IPS DF 4.7 (cell line): ENCODE results near the gene HOXD13.

Source experiments
- DNase-seq: peaks from one replicate; pipeline ENCODE4 v3.0.0-alpha.2; 2013; ENCODE audit warnings: low spot score; ENCODE audit errors: extremely low read depth

Gene HOXD13

DNA sequence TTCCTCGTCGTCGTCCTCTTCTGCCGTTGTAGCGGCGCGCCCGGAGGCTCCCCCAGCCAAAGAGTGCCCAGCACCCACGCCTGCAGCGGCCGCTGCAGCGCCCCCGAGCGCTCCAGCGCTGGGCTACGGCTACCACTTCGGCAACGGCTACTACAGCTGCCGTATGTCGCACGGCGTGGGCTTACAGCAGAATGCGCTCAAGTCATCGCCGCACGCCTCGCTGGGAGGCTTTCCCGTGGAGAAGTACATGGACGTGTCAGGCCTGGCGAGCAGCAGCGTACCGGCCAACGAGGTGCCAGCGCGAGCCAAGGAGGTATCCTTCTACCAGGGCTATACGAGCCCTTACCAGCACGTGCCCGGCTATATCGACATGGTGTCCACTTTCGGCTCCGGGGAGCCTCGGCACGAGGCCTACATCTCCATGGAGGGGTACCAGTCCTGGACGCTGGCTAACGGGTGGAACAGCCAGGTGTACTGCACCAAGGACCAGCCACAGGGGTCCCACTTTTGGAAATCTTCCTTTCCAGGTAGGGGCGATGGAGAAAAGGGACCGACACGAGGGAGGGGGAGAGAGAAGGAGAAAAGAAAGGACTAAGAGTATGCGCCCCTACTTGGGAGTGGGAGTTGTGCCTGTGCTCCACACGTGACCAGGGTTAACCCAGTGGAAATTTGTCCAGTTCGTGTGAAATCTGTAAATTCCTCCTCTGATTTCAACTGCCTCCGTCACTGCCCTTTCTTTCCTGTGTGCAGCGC, 800 bp downstream of the HOXD13 start:
- DNase-seq = no peak

DNA sequence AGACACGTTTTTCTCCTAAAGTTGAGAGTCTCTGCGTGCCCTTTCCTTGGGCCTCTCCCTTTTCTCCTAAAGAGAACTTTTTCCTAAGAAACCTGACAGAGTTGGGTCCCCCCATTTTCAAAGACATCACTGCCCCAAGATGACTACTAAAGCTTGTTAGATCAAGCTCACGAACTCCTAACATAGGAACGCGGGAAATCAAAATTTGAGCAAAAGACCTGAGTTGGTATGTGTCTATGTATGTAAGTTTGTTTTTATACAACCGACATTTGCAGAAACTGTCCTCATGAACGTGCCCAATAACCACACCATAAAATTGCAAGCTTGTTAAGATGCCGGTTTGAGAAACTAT, 1.4 kb downstream of the HOXD13 start:
- no peak for DNase-seq

DNA sequence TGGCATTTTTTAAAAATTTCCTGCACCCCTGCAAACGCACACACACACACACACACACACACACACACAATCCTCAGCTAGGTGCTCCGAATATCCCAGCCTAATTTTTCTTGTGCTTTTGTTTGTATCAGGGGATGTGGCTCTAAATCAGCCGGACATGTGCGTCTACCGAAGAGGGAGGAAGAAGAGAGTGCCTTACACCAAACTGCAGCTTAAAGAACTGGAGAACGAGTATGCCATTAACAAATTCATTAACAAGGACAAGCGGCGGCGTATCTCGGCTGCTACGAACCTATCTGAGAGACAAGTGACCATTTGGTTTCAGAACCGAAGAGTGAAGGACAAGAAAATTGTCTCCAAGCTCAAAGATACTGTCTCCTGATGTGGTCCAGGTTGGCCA, 1.8 kb downstream of the HOXD13 start:
- DNase-seq = no peak

DNA sequence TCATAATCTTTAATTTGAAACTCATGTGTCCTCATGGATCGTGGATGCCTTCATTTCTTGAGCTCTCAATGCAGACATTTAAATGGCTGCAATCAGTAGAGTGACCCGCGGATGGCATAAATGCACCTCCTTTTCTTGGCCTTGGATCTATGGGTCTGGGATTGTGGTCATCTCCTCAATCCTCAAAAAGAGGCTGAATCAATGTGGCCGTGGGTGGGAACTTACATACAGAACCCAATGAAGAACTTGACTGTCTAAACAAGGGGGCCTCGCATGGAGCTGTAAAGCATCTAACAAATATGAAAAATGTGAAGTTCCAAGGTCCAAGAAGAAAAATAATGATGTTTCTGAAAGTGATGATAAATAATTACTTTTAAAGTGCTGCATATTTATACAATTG, 2.9 kb downstream of the HOXD13 start:
- no peak for DNase-seq

DNA sequence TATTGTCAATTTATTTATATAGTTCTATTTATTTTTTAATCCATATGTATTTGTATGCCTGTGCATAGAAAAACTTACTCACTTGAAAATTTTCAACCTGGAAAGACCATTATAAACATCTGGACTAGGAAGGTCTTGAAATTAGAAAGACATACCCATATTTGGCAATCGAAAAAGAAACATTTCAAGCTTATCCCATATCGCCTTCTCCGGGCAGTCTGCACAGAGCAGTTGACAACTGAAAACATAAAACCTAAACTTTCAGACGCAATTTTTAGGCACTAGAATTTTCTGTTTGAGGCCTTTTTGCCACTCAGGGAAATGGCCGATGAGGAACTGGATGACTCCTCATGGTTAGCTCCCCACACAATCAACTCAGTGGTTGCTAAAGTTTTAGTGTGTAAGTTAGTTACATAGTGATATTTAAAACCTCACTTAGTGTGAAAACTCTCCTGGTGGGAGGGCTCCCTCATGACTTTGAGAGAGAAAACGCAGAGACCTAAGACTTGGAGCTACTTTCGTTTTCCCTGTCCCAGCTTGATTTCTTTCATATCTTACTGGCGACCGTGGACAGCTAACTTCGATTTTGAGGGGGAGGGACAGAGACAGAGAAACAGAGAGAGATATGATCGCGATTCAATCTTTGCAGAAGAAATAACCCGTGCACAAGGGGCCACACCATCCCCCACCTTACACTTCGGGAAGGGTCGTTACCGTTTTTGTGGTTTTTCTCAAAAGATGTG, 3.9 kb downstream of the HOXD13 start:
- DNase-seq = no peak

DNA sequence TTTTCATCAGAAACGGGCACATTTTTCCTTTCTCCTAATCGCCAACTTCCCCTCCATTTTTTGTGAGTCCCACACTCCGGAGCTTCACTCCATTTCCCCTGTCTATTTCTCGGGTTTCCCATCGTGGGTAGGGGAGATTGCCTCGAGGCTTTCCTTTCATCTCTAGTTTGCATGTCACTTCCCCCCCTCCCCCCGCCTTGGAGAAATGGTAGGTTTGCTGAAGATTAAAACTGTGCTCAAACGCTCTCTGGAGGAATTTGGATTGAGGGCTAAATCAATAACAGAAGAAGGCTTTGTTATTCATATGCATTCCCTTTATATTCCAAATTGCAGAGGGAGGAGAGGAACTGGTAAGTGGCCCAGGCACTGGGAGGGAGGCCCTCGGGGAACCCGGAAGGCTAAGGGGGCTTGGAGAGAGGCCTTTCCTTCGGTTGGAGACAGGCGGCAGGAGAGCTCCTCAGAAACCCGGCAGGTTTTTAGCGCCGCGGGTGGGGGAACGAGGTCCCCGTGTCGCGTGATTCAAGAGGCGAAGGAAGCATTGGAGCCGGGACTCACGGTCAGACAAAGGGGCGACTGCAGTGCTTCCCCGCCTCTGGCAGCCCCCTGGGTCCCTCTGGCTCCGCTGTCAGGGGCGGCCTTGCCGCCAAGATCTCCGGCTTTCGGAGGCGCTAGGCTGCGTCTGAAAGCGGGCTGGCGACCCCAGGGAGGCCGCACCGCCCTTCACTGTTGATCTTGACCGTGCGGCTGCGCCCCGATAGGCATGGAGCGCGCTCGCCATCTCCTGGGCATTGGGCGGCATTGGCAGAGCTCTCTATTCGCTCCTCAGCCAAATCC, 4.7 kb downstream of the HOXD13 start:
- DNase-seq = no peak

DNA sequence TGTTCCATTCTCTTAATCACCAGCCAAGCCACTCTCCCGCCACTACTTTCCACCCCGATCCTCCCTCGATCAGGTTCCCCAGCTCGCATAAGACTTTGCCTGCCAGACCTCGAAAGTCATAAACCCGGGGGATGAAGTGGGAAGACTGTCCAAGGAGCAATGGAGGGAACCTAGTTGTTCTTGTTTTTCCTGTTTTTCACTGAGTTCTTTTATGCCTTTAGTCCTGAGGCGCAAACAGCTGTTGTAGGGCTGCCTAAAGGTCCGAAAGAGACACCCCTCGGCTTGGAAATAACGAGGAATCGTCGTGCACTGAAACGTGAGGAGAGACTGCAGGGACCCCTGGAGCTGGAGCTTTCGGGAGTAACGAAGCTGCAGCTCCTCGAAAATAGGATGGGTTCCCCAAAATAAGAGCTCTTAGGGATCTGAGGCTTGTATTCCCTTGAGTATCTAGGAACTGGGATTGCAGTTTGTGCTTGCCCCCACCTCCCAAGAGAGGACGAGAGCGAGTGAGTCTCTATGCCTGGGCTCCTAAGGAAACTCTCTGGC, 5.4 kb downstream of the HOXD13 start:
- no peak for DNase-seq

DNA sequence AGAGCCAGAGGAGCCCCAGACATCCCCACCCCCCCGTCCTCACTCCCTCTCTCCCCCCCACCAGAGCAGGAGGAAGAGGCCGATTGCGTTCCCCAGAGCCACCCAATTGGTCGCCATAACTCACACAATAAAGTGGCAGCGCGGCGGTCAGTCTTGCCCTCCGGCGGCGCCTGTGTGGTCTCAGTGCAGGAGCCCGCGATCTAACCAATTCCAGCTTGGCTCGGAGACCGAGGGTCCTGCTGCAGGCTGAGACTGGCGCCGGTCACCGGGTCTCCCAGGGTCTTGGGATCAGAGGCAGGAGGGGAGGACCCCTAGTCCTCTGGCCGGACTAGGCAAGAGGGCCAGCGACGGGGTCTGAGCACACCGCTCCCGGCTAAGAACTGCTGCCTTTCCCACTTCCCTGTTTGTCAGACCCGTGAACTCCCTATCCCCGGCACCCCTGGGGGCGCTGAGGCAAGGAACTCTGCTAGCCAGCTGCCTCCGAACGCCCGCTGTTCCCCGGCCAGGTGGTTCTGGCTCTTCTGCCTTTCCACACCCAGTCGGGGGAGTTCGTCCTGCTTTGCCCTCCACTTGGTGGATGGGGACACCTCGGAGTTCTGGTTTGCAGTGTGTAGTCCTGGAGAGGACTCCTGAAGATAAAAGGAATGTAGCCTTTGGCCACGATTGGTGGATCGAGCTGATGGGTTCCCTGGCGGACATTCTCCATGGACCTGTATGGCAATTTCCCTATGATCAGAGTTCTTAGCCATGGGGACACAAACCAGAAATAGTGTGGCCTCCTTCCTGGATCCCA, 6.0 kb downstream of the HOXD13 start:
- DNase-seq = no peak

DNA sequence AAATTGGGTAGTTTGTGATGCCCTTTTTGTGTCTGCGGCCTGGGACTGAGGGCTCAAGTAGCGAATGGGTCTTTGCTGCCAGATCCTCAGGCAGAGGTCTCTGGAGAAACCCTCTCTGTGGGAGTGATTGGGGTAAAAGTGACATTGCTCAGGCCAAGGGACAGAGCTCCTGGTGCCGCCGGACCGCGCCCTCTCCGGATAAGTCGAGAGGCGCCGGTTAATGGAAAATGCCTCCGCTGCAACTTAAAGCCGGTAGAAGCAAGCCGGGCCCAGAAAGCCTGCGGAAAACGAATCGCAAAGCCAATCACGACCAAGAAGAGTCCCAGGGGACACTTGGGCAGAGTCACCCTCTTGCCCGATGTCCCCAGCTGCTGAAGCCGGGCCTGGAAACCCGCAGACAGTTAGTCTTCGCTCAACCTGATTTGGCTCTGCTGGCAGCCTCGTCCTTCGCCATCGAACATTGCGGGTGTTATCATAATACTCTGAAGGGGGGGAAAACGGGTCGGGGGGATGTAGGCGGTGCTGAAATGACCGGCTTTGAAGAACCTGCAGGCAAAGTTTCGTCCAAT, 6.7 kb downstream of the HOXD13 start:
- DNase-seq = no peak

DNA sequence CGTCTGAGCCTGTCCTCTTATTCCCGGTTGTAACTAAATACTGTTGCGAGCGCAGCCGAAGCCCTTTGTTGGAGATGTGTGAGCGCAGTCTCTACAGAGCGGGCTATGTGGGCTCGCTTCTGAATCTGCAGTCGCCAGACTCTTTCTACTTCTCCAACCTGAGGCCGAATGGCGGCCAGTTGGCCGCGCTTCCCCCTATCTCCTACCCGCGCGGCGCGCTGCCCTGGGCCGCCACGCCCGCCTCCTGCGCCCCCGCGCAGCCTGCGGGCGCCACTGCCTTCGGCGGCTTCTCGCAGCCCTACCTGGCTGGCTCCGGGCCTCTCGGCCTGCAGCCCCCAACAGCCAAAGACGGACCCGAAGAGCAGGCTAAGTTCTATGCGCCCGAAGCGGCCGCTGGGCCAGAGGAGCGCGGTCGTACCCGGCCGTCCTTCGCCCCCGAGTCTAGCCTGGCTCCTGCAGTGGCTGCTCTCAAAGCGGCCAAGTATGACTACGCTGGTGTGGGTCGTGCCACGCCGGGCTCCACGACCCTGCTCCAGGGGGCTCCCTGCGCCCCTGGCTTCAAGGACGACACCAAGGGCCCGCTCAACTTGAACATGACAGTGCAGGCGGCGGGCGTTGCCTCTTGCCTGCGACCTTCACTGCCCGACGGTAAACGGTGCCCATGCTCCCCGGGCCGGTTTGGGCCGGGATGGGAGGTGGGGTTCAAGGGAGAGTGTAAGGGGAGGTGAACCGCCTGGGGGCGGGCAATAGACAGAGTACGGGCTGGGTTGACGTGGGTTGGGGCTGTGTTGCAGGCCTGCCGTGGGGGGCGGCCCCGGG, 7.4 kb downstream of the HOXD13 start, which contains the start of gene HOXD12:
HOXD12 (plus strand) TSS at position 68 of the 819 bp plus-strand sequence; CDS start at position 75, 7 bp downstream.
- no peak for DNase-seq

DNA sequence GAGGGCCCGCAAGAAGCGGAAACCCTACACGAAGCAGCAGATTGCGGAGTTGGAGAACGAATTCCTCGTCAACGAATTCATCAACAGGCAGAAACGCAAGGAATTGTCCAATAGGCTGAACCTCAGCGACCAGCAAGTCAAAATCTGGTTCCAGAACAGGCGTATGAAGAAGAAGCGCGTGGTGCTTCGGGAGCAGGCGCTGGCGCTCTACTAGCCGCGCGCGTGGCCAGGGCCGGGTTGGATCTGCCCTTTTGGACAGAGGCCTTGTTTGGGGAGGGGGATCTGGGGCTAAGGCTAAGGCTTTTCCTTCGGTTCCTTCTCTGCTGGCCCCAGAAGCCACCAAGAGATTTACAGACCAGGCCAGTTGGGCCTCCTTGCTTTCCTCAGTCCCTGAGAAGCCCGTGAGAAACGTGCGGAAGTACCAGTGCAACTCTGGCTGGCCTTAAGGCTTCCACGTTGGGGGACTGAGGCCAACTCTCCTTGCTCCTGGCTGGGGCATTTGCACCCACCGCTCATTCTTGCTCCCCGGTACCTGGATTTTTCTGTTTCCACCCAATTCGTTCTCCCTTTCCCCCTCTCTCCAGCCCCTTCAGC, 8.1 kb downstream of the HOXD13 start:
- no peak for DNase-seq

DNA sequence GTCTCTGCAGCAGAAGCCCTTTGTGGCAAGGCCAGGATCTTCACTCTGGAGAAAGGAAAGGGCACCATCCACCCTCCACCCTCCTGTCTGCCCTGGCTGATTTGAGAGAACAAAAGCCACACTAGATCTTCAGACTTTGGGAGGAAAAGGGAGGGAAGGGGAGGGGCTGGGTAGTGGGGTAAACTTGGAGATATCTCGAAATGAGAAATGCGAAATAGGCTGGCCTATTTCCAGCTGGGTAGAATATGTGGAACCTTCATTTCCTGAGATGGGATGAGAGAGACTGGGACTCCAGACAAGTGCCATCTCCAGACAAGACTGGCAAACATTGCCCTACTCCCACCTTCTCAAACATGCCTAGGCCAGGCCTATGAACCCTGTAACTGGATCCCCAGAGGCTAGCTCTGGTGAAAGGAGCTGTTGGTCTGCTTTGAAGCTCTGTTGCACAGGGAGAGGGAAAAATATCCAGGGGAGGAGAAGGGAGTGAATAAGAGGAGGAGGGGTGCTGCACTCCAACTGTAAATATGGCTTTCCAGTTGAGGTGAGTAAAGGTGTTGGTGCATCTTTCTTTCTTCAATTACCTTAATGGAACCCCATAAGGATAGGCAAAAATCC, 8.8 kb downstream of the HOXD13 start:
- DNase-seq = no peak

DNA sequence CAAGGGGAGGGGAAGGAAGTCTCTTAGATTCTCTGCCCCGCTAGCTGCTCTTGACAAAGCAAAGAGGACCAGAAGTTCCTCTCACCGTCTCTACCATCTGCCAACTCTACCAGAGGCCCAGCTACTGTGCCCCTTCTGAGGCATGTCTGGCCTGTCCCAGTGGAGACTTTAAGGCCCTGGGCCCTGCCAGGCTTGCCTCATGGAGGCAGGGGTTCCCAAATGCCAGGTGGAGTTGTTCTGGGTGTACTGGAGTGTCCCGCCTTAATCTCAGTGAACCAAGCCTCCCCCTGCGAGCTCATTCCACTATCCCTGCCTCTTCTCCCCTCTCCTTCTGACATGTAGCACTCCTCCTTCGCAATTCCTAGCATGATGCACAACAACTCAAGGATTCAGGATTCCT, 9.3 kb downstream of the HOXD13 start:
- DNase-seq = no peak

DNA sequence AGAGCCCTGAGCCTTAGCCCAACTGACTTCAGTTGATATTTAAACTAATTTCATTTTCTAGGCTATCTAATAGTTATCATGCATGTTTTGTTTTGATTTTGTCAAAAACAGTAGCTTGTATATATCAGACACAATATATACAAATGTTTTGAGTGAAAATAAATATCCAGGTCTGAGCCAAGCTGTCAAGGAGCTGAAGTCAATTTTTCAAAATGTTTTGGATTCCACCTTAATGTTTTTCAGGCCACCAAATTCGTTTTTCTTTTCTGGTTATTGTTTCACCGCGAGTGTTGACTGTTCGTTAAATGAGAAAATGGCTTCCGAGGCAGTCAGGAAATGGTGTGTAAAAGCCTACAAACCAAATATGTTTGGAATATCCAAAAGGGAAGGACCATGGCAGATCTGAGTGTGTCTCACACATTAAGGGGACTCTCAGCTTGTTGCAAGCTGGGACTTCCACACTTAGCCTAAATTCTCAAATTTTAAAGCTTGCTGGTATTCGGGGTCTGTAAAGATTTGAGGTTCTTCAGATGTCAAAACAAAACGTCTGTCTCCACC, 9.9 kb downstream of the HOXD13 start:
- DNase-seq = no peak

DNA sequence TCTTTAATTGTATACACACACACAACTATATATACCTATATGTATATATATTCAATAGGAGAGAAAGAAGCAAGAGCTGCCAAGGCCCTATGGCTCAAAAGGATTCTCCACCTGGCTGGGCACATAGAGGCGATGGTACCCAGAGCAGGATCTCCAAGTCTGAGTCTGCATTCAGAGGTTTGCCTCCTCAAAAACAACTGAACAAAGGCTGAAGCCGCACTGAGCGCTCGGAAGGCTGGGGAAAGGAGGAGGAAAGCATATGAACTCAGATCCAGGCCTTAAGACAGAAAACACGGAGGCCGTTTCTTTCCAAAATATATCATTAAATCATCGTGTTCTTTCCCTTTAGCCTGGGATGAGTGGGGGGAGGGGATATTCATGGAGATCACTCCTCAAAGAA, 10.7 kb downstream of the HOXD13 start:
- DNase-seq = no peak

DNA sequence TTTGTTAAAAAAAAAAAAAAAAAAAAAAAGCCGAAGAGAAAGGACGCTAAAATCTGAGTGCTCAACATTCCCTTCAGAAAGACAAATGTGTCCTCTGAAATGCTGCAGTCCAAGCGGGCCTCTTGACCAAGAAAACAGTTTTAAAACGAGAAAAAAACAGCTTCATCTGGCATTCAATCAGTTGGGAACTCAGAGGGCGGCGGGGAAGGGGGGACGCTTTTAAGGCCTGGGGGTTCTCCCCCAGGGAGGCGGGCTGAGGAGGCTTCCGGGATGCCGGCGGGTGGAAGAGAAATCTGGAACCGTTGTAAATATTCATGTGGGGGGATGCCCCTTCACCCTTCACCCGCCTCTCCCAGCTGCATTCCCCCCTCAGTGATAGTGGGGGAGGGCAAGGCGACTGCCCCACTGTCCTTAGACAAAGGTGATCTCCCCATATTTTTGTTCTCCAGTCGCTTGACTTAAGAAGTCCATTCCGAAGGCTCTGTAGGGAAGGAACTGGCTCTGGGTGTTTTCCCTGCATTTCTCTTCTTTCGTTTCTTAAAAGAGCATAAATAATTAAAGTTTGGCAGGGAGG, 11.3 kb downstream of the HOXD13 start:
- no peak for DNase-seq

DNA sequence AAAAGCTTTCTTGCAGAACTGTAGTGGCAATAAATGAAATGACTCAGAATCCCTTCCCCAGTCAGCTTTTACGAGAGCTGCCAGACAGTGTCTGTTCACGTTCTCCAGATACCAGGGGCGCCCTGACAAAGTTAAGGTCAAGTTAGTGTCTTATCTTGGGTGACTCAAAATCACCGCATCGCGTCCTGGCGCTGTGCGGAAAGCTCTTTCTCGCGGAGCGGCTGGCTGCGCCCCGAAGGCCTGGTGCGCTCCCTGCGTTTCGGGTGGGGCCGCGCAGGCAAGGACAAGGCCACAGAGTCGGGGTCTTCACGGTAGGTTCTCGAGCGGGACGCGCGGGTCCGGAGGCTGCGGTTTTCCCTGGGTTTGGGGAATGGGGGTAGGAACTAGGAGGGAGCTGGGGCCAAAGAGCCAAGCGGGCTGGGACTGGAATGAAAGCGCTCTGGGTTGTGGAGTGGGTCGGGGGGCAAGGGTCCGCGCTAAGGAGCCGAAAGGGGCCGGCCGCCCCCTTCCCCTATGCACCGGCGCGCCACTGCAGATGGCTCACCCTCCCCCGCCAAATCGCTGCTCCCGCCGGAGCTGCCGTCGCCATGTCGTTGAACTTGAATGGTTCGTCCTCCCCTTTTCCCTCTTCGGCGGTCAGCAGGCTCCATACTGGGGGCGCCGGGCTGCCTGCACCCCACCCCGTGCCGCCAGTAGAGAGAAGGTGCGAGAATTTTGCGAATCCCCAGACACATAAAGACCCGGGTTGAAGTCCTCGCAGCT, 12.0 kb downstream of the HOXD13 start:
- DNase-seq = no peak
